ENCODE data around the gene LPIN2. TPM values are rescaled to one million over a fixed set of nuclear protein-coding genes. Genes with fewer than 3 reads are reported as not detected.

LPIN2 gene
- total and polyA plus RNA-seq, 2 experiments from 2014 or later = 9.0 to 10.8 TPM

DNA sequence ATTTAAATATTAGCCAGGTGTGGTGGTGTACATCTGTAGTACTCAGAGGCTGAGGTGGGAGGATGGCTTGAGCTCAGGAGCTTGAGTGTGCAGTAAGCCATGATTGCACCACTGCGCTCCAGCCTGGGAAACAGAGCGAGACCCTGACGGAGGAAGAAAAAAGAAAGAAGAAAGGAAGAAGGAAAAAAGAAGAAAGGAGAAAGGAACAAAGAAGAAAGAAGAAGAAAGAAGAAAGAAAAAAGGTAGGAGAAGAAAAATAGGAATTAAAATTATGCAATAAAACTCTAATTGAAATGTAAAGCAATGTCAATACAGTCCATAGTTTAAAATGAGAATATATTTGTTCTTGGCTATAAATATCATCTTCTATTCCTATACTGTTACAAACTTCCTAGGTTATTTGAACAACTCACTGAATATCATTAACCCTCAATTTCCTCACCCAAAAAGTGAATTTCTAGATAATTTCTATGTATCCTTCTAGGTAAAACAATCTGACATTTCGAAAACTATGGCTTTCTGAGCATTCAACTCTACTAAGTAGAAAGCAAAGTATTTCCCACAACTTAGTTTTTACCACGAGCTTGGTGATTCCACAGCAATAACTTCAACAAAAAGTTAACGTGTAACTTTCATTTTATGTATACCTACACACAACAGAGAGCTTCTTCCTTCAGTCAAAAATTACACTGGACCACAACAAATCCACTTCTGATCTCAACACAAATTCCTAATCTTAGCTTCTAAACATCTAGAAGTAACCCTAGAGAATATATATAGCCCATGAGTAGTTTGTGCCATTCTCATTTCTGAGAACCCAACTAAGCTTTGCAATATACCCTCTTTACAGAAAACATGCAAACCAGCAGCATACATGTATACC is 19.7 kb downstream of the LPIN2 start:
- Mint-ChIP-seq H3K36me3 (ENCODE audit: low read depth) (peaks cover 10% of the 10 kb centered on the region; the same call in 2 of the 3 replicates), H3K4me3 (no peak overlapping the region), H3K27ac (no peak overlapping the region), H3K4me1 (peaks cover 14% of the 10 kb centered on the region), H3K9me3 (no peaks in the 10 kb centered on the region), H3K27me3 (ENCODE audit: insufficient read depth, low read depth, poor library complexity) (peaks cover 2% of the 10 kb centered on the region)
- Histone ChIP-seq H3K9me2 (ENCODE audit: insufficient read depth) (no peaks in the 10 kb centered on the region), H3F3A (replicated peaks; ENCODE audit: low read depth) (no peaks in the 10 kb centered on the region), H3K4me1 (ENCODE audit: insufficient read depth) (peaks cover 8% of the 10 kb centered on the region), H3K4me2 (no peak overlapping the region), H3K27me3 (ENCODE audit: insufficient read depth) (no peaks in the 10 kb centered on the region), H3K4me3 (no peak overlapping the region), H3K36me3 (ENCODE audit: insufficient read depth) (no peaks in the 10 kb centered on the region), H3K79me2 (replicated peaks; ENCODE audit: insufficient read depth) (peaks cover 77% of the 10 kb centered on the region), H2AFZ (no peak overlapping the region), H4K20me1 (replicated peaks; ENCODE audit: insufficient read depth) (no peaks in the 10 kb centered on the region; the same call in 1 of the 2 replicates), H3K27ac (ENCODE audit: low read depth) (no peak overlapping the region)
- no peak for TF ChIP-seq ZNF462 (CRISPR knock-in tag; IDR thresholded peaks at IDR 0.05)
- no peak for TF ChIP-seq EZH2phosphoT487 (IDR thresholded peaks at IDR 0.05; ENCODE audit: unreplicated experiment)
- TF ChIP-seq STAT1 (IDR thresholded peaks at IDR 0.05; ENCODE audit: unreplicated experiment) = no peak
- no peak for TF ChIP-seq POLR2AphosphoS5 (IDR thresholded peaks at IDR 0.05; ENCODE audit: low read depth)
- no peak for TF ChIP-seq ETS1 (IDR thresholded peaks at IDR 0.05)
- no peak for TF ChIP-seq JUNB (IDR thresholded peaks at IDR 0.05; ENCODE audit: unreplicated experiment)
- TF ChIP-seq NANOG (IDR thresholded peaks at IDR 0.05; ENCODE audit: borderline replicate concordance) = no peak
- no peak for TF ChIP-seq ZNF114 (CRISPR knock-in tag; IDR thresholded peaks at IDR 0.05)
- TF ChIP-seq, protein P1, sequence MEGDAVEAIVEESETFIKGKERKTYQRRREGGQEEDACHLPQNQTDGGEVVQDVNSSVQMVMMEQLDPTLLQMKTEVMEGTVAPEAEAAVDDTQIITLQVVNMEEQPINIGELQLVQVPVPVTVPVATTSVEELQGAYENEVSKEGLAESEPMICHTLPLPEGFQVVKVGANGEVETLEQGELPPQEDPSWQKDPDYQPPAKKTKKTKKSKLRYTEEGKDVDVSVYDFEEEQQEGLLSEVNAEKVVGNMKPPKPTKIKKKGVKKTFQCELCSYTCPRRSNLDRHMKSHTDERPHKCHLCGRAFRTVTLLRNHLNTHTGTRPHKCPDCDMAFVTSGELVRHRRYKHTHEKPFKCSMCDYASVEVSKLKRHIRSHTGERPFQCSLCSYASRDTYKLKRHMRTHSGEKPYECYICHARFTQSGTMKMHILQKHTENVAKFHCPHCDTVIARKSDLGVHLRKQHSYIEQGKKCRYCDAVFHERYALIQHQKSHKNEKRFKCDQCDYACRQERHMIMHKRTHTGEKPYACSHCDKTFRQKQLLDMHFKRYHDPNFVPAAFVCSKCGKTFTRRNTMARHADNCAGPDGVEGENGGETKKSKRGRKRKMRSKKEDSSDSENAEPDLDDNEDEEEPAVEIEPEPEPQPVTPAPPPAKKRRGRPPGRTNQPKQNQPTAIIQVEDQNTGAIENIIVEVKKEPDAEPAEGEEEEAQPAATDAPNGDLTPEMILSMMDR (conservative IDR thresholded peaks at IDR 0.05; ENCODE audit: low read depth in 2 of 2) = no peak
- no peak for TF ChIP-seq EZH2 (IDR thresholded peaks at IDR 0.05; ENCODE audit: low read depth, unreplicated experiment)
- no peak for TF ChIP-seq CREB1 (CRISPR knock-in tag; IDR thresholded peaks at IDR 0.05; ENCODE audit: low read depth)
- no peak for TF ChIP-seq REST (IDR thresholded peaks at IDR 0.05; ENCODE audit: unreplicated experiment)
- no peak for TF ChIP-seq ZNF331 (CRISPR knock-in tag; IDR thresholded peaks at IDR 0.05; ENCODE audit: low read depth)
- no peak for ATAC-seq
- no peak for DNase-seq (ENCODE audit: low spot score)
